Measurements from ENCODE around the gene ADORA1.

Gene ADORA1

GRCh38 chr1:203172184-203173010, 44.9 kb downstream of the ADORA1 start:
- DNase-seq (ENCODE audit: low read depth in 2 of 3, low spot score in 2 of 3) = peak in 2 of 3 experiments; percentile 28

- no peak for DNase-seq (ENCODE audit: low read depth in 2 of 3, low spot score in 2 of 3)
Observed at GRCh38 chr1:203173011-203173555, 45.6 kb downstream of the ADORA1 start.

DNA sequence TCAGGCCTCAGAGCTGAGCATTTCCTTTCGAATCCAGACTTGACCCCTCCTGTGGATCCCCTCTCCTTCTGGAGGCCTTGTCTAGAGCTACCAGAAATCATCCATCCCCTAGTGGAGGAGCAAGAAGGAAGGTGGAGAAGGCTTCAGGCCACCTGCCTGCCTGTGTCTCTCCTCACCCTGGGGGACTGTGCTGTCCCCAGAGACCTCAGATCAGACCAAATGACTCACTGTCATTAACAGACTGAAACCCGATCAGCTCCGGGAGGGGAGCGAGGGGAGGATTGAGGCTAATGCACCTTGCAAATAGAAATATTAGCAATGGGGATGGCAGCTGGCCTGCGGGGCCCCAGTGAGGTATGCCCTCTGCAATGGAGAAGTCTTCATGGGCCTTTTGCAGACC, 46.0 kb downstream of the ADORA1 start:
- no peak for DNase-seq (ENCODE audit: low read depth in 2 of 3, low spot score in 2 of 3)

DNA sequence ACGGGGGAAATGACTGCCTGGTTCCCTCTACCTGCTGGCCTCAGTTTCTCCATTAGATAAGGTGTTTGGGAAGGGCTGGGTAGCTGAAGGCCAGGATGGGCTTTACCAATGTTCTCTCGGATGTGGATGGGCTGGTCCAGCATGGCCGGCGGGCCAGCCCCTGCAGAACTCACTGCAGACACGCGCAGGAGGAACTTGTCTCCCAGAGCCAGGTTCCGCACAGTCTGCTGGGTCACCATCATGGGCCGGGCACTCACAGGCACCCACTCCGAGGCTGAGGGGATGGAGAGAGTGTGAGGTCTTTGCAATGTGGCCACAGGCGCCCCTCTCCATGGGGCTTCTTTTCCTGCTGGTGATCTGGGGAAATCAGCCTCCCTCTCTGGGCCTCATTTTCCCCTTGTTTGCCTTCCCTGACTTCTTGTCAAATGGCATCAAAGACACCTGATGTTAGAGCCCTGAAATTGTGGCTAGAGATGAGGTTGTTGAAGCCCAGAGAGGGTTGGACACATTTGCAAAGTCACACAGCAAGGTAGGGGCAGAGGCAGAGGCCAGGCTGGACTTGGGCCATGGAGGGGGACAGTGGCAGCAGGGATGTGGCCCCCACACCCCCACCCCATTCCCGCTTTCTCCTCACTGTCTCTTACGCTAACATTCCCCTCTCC, 46.9 kb downstream of the ADORA1 start:
- no peak for DNase-seq (ENCODE audit: low read depth in 2 of 3, low spot score in 2 of 3)

DNA sequence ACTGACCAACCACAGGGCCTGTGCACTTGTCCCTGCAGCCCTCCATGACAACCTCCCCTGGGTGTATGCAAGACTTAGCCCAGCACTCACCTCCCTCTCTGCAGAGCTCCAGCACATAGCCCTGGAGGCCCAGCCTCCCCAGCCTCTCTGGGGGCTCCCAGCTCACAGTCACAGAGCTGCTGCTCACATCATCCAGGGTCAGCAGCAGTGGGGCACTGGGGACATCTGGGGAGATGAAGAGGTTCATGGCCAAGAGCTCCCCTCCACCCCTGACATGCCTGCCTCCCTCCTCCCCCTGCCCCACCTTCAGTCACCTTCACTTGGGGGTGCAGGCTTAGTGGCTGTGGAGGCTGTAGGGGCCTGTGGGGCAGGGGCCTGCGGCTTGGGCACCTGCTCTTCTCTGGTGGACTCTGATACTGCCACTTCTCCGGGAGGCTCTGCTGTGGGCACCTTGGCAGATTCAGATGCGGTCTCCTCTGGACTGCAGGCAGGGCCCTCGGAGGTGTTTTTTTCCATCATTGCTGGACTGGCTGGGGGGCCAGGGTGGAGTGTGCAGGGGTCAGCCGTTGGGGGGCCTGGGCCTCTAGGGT, 47.8 kb downstream of the ADORA1 start, which contains the start of gene MYBPH:
TSS of gene MYBPH (minus strand) at position 590 of the 590 bp plus-strand sequence. CDS start at position 519, 71 bp downstream.
- no peak for DNase-seq (ENCODE audit: low read depth in 2 of 3, low spot score in 2 of 3)

- no peak for DNase-seq (ENCODE audit: low read depth in 2 of 3, low spot score in 2 of 3)
Observed at GRCh38 chr1:203175827-203176241, 48.3 kb downstream of the ADORA1 start.

DNA sequence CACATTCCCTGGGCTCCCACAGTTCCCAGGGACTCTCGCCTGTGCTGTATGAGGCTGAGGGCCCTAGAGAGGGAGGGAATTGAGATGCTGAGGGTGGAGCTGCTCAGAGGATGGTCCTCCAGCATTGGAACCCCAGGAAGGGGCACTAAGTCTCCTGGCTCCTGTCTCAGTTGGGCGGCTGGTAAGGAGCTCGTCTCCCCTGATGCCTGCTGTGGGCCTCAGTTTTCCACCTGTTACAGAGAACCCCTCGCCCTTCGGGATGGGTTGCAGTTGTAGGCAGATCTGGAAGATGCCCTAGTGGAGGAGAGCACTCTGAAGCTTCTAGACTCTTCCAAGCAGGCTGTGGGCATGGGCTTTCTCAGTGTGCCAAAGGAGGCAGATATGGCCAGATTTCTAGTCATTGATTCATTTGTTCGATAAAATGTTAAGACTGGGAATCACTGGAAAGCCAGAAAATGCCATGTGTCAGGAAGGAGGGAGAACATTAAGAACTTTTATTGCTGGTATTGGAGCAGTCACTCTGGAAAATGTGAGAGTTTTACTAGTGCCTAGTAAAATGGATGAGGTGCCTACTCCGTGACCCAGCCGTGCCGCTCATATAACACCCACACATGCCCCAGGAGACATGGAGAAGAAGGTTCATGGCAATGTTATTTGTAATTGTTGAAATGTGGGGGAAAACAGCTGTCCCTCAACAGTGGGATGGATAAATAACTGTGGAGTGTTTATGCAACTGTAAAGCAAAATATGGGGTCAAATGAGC, 48.9 kb downstream of the ADORA1 start:
- DNase-seq (ENCODE audit: low read depth in 2 of 3, low spot score in 2 of 3) = no peak

- DNase-seq (ENCODE audit: low read depth in 2 of 3, low spot score in 2 of 3) = no peak
Observed at GRCh38 chr1:203177036-203177405, 49.5 kb downstream of the ADORA1 start.

DNA sequence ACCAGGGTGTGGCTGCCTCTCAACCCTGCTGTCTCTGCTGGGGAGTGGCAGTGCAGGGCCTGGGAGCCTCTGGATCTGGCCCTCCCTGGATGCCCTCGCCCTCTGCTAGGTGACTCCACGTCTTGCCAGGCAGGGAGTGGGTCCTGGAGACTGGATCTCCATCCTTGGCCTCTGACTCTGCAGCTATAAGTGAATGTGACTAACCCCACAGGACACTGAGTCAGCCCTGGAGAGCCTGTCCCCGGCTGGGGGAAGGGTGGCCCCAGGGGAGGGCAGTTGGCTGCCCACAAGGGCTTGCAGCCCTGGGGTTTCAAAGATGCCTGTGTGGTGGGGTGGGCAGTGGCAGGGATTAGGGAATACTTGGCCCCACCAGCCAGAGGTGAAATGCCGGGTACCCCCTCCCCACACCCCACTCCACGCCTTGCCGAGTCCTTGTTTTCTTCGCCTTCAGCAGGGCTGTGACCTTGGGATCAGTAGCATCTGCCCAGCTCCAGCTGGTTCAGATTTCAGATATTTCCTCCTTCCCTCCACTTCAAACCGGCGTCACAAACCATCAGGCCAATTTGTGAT, 50.0 kb downstream of the ADORA1 start:
- DNase-seq (ENCODE audit: low read depth in 2 of 3, low spot score in 2 of 3) = no peak

- no peak for DNase-seq (ENCODE audit: low read depth in 2 of 3, low spot score in 2 of 3)
Observed at GRCh38 chr1:203178083-203178482, 50.6 kb downstream of the ADORA1 start.

- no peak for DNase-seq (ENCODE audit: low read depth in 2 of 3, low spot score in 2 of 3)
Observed at GRCh38 chr1:203178821-203179666, 51.5 kb downstream of the ADORA1 start.

- DNase-seq (ENCODE audit: low read depth in 2 of 3, low spot score in 2 of 3) = no peak
Observed at GRCh38 chr1:203179667-203180005, 52.1 kb downstream of the ADORA1 start.

DNA sequence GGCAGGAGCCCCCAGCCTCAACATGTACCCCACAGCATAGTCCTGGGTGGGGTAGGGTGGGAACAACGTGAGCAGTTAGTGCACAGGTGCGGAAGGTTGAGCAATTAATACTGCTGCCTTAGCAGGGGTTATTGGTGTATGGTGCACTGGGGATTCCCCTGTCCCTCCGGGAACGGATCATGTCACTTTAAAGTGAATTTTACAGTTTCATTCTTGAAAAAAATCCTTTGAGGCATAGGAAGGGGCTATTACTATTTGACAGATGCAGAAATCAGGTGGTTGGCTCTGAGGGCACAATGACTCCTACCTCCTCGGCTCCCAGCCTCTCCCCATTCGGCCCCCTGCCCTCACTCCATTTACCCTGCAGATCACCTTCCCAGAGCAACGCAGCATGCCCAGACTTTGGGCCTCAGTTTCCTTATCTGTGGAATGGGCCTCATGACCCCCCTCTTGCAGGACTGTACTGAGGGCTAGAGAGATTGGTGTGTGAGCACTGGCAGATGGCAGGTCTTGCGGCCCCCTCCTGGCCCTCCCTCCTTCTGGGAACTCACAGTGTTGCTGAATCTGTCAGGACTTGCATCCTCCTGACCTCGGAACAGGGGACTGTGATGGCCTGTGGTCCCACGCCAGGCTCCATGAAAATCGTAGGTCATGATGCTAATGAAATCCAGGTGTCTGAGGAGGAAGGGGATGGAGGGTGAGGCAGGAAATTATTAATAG, 53.2 kb downstream of the ADORA1 start:
- no peak for DNase-seq (ENCODE audit: low read depth in 2 of 3, low spot score in 2 of 3)

GRCh38 chr1:203181586-203182386, 54.3 kb downstream of the ADORA1 start:
- no peak for DNase-seq (ENCODE audit: low read depth in 2 of 3, low spot score in 2 of 3)

GRCh38 chr1:203182387-203182953, 54.9 kb downstream of the ADORA1 start:
- DNase-seq (ENCODE audit: low read depth in 2 of 3, low spot score in 2 of 3) = no peak

DNA sequence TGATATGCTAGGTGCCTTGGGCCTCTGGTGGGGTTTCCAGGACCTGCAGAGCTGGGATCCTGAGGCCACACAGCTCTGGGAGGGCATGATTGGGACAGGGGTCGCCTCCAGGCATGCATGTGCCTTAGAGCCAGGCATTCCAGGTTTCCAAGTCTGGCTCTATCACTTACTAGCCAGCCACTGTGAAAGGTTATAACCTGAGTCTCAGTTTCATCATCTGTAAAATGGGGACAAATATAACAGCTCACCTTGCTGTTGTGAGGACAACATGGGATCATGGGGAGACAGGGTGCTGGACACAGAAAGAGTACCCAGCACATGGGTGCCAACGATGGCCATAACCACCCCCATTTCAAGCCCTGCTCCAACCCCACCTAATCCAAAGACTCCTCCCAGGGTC, 56.3 kb downstream of the ADORA1 start:
- DNase-seq (ENCODE audit: low read depth in 2 of 3, low spot score in 2 of 3) = no peak

GRCh38 chr1:203184467-203184866, 56.9 kb downstream of the ADORA1 start:
- no peak for DNase-seq (ENCODE audit: low read depth in 2 of 3, low spot score in 2 of 3)

DNA sequence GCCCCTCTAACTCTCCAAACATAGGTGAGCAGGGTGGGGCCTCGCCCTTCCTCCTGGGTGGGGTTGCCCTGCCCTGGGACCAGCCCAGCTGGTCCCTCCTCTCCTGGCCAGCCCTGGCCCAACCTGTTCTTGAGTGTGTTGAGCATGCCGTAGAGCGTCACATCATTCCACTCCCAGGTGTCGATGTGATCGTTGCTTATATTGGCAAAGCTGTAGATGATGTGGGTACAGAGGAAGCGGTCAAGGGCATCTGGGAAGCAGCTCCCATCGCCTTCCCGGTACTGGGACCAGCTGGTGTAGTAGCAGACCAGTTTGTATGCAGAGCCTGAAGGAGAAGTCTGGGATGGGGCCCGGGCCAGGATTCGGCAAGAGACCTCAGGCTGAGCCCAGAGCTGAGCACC, 57.5 kb downstream of the ADORA1 start:
- DNase-seq (ENCODE audit: low read depth in 2 of 3, low spot score in 2 of 3) = no peak
